LNCAP (cell line): ENCODE measurements around the gene NFATC3.

Experiments
- CTCF ChIP-seq: fragments of 450-650 bp; IDR thresholded peaks from 2 replicates; pipeline ENCODE4 v1.5.1; 2017; ENCODE audit warnings: mild to moderate bottlenecking

The NFATC3 gene

DNA sequence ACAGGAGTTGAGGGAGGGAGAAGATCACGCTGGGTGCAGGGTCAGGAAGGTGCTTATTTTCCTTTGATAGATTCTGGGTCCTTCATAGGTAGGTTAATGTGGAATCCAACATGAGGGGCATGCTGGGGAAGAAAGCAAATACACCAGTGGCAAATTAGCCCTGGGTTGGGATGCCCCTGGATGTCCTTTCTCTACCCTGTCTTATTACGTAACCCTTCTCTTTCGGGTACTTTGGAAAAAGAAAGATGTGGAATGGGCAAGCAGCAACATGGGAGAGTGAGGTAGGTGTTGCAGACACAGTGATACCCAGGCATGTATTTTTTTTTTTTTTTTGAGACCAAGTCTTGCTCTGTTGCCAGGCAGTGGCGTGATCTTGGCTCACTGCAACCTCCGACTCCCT, 188.3 kb downstream of the NFATC3 start:
- no peak for TF ChIP-seq CTCF

DNA sequence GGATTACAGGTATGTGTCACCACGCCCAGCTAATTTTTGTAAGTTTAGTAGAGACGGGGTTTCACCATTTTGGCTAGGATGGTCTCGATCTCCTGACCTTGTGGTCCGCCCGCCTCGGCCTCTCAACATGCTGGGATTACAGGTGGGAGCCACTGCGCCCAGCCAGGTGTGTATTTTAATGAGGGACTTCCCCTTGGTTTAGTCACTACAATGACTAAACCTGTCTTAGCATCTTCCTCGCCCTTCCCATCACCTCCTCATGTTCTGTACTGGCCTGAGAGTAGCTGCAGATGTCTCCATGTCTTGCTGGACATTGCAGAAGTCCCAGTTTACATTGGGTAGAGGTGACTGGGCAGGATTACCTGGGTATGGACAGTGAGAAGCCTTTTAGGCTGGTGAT, 188.7 kb downstream of the NFATC3 start:
- TF ChIP-seq CTCF: no peak

DNA sequence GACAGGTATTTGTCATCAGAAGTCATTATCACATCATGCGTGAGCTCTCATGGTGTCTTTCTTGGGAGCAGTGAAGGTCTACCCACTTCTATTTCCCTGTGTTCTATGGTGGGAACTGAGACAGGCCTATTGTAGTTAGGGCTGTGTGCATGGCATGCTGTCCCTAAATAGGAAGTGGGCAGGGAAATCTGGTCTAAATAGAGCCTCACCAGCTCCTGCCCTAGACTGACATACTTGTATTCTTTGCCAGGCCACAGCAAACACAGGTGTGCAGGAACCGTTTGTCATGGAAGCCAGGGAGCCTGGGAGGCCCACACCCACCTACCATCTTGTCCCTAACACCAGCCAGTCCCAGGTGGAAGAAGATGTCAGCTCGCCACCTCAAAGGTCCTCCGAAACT, 189.3 kb downstream of the NFATC3 start:
- TF ChIP-seq CTCF: no peak

DNA sequence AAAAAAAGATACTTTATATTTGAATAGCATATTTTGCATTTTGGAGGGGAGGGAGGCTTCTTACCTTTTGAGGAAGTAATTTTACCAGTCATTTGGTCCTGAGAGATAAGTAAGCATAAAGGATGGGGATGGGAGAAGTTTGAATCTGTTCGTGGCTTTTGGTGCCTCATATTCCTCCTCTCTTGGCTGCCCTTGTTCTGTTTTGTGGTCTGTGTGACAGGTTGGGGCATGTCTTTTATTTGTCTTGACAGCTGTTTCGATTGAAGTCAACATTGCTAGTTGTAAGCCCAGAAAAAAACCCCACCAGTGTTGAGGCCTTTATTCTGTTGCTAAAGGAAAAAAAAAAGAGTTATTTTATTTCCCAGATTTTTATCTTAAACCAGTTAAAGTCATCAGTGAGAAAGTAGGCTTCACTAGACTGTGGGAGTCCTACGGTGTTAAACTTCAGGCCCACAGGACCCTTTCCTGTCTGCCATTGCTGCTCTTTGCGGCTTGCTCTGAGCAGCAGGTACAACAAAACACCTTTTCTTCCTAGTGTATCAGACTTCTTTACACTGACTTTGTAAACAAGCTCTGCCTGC, 190.5 kb downstream of the NFATC3 start:
- no peak for TF ChIP-seq CTCF

- TF ChIP-seq CTCF: no peak
Measured at GRCh38 chr16:68276223-68276622, 191.1 kb downstream of the NFATC3 start.
